Choroid plexus epithelial cell (primary cell): Measurements from ENCODE around the gene RIOX2.

ENCODE experiments used
- DNase-seq: peaks from one replicate; pipeline ENCODE4 v3.0.0-alpha.2; 2010; ENCODE audit warnings: low read depth
- H3K4me3 ChIP-seq: 2 replicates; pipeline ENCODE4 v1.5.1; 2011; ENCODE audit warnings: low read depth, mild to moderate bottlenecking, control low read depth, low read length, moderate library complexity
- CTCF ChIP-seq: conservative IDR thresholded peaks from 2 replicates; pipeline ENCODE4 v1.5.1; 2011; ENCODE audit warnings: low read depth, mild to moderate bottlenecking, control low read depth, inconsistent platforms, low read length, moderate library complexity

The RIOX2 gene

GRCh38 chr3:97975466-97975865, 3.2 kb upstream of the RIOX2 start:
- peak; percentile 46 for DNase-seq
- H3K4me3 ChIP-seq, result no peak overlapping the region
- TF ChIP-seq CTCF, result peak; percentile 43

GRCh38 chr3:97974996-97975395, 2.8 kb upstream of the RIOX2 start:
- no peak overlapping the region for H3K4me3 ChIP-seq
- no peak for DNase-seq
- TF ChIP-seq CTCF, result no peak

- DNase-seq, result no peak
- H3K4me3 ChIP-seq, result peak overlapping the region; percentile 83
Measured at GRCh38 chr3:97972976-97973375, 745 bp upstream of the RIOX2 start.

GRCh38 chr3:97970956-97971620, 1.1 kb downstream of the RIOX2 start:
- DNase-seq, result no peak
- no peak for TF ChIP-seq CTCF
- H3K4me3 ChIP-seq, result peak overlapping the region; percentile 83

More at GRCh38 chr3:97972976-97973375, 745 bp upstream of the RIOX2 start:
- TF ChIP-seq CTCF, result no peak

- DNase-seq, result no peak
- no peak overlapping the region for H3K4me3 ChIP-seq
- TF ChIP-seq CTCF, result no peak
Measured at GRCh38 chr3:97970156-97970555, 2.1 kb downstream of the RIOX2 start.

GRCh38 chr3:97969541-97969940, 2.7 kb downstream of the RIOX2 start:
- DNase-seq, result no peak
- no peak overlapping the region for H3K4me3 ChIP-seq
- no peak for TF ChIP-seq CTCF

- TF ChIP-seq CTCF, result no peak
- H3K4me3 ChIP-seq, result no peak overlapping the region
- no peak for DNase-seq
Measured at GRCh38 chr3:97968376-97968775, 3.9 kb downstream of the RIOX2 start.
